Tibial nerve (tissue), 4 donors: ENCODE measurements around the gene PANK4. TPM values are rescaled to one million over a fixed set of nuclear protein-coding genes. Genes with fewer than 3 reads are reported as not detected.

Source experiments
- DNase-seq, 2 donors: peaks; one replicate each; pipeline ENCODE4 v3.0.0-alpha.2; 2019; ENCODE audit warnings: low spot score in 2 of 2
- H3K27ac ChIP-seq, 4 donors: fragments of 200-600 bp; sonication (generic) in 3 of 4; one replicate each; pipeline ENCODE4 v1.5.1; 2017 to 2019; ENCODE audit warnings: mild to moderate bottlenecking in 1 of 4
- H3K27me3 ChIP-seq, 2 donors: fragments of 200-600 bp; sonication (generic) in 1 of 2; one replicate each; pipeline versions ENCODE4 v1.5.1 to v1.6.0; 2017 to 2019
- H3K36me3 ChIP-seq, 3 donors: fragments of 200-600 bp; sonication (generic); one replicate each; pipeline ENCODE4 v1.5.1; 2018 to 2019
- H3K4me1 ChIP-seq, 4 donors: fragments of 200-600 bp; sonication (generic) in 3 of 4; one replicate each; pipeline ENCODE4 v1.5.1; 2017 to 2019
- H3K4me3 ChIP-seq, 4 donors: fragments of 200-600 bp; sonication (generic) in 3 of 4; one replicate each; pipeline ENCODE4 v1.5.1; 2017 to 2019; ENCODE audit warnings: mild to moderate bottlenecking in 1 of 4, moderate library complexity in 1 of 4
- H3K9me3 ChIP-seq, 4 donors: fragments of 200-600 bp; sonication (generic) in 3 of 4; one replicate each; pipeline ENCODE4 v1.5.1; 2017 to 2019
- EP300 ChIP-seq, 2 donors: sonication (generic); formaldehyde crosslinking; IDR thresholded peaks; one replicate each; pipeline ENCODE4 v1.6.1; 2017; ENCODE audit warnings: antibody characterized with exemption in 2 of 2, mild to moderate bottlenecking in 1 of 2
- POLR2A ChIP-seq, 2 donors: fragments of 450-650 bp; IDR thresholded peaks; one replicate each; pipeline ENCODE4 v1.6.1; 2017; ENCODE audit warnings: antibody characterized with exemption in 2 of 2, mild to moderate bottlenecking in 2 of 2, moderate library complexity in 2 of 2
- WGBS, 2 donors: methylation state at CpG; one replicate each; pipeline ENCODE4 v1.1.5; 2018; 5-methylcytosine and 5-hydroxymethylcytosine counted together
- total RNA-seq, 4 donors: library from RNA; depleted of rRNA; stranded (reverse); fragments of >200 nt; gene quantifications; one replicate each; pipeline ENCODE4 v1.1.0, GENCODE V29; 2016
- TF ChIP-seq, protein P1 (sequence below), 5 experiments: fragments of 200-600 bp in 3 of 5; fragments of 450-650 bp in 2 of 5; sonication (generic) in 3 of 5; IDR thresholded peaks; one replicate each; pipeline ENCODE4 v1.5.1; 2016 to 2019; ENCODE audit warnings: antibody characterized with exemption in 5 of 5, mild to moderate bottlenecking in 3 of 5, moderate library complexity in 2 of 5

Gene PANK4
- total RNA-seq, 4 donors from 2014 or later, result 14.2 to 50.0 (median 38.1) TPM

DNA sequence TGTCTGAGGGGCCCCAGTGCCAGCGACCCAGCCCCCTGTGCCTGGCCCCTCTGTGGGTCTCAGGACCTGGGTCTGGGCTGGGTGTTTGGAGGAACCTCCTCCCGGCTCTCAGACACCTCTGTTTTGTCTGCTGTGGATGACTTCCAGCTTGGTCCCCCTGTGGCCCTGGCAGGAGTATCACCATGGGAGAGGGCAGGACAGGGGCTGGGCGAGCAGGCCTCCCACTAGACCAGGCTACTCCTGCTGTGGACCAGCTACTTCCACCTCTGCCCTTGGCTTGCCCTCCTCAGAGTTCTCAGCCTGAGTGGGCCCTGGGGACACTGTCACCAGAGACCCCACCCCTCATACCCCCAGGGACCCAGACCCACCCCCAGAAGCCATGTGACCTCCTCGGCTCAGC is 28.5 kb downstream of the PANK4 start:
- no peak for TF ChIP-seq EP300 (IDR thresholded peaks at IDR 0.05)
- TF ChIP-seq POLR2A (IDR thresholded peaks at IDR 0.05), result no peak
- TF ChIP-seq, protein P1, sequence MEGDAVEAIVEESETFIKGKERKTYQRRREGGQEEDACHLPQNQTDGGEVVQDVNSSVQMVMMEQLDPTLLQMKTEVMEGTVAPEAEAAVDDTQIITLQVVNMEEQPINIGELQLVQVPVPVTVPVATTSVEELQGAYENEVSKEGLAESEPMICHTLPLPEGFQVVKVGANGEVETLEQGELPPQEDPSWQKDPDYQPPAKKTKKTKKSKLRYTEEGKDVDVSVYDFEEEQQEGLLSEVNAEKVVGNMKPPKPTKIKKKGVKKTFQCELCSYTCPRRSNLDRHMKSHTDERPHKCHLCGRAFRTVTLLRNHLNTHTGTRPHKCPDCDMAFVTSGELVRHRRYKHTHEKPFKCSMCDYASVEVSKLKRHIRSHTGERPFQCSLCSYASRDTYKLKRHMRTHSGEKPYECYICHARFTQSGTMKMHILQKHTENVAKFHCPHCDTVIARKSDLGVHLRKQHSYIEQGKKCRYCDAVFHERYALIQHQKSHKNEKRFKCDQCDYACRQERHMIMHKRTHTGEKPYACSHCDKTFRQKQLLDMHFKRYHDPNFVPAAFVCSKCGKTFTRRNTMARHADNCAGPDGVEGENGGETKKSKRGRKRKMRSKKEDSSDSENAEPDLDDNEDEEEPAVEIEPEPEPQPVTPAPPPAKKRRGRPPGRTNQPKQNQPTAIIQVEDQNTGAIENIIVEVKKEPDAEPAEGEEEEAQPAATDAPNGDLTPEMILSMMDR (IDR thresholded peaks at IDR 0.05), result no peak

DNA sequence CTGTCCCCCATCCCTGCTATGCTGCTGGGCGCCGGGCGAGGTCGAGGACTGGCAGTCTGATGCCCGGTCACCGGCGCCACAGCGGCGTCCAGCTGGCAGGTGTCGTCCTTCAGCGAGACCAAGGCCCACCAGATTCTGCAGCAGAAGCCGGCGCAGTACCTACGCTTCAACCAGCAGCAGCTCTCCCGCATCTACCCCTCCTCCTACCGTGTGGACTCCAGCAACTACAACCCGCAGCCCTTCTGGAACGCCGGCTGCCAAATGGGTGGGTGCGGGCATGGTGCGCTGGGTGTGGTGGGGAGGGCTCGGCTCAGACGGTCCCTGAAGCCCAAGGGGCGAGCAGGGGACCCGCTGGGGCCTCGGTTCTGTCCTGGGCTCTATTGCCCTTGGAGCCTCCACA is 29.6 kb downstream of the PANK4 start:
- H3K27ac ChIP-seq, result no peak overlapping the region
- H3K27me3 ChIP-seq, result peaks cover 0 to 61% of the 10 kb centered on the region in 2 donors
- no peak for DNase-seq
- no peaks in the 10 kb centered on the region for H3K9me3 ChIP-seq
- no peaks in the 10 kb centered on the region for H3K4me1 ChIP-seq
- WGBS, 2 donors, result 82 to 87% methylated on average over 12 to 19 of the region's 26 CpGs
- no peaks in the 10 kb centered on the region for H3K36me3 ChIP-seq
- TF ChIP-seq, protein P1 (IDR thresholded peaks at IDR 0.05), result no peak
- TF ChIP-seq EP300 (IDR thresholded peaks at IDR 0.05), result no peak
- no peak for TF ChIP-seq POLR2A (IDR thresholded peaks at IDR 0.05)
- H3K4me3 ChIP-seq, result no peak overlapping the region

More for the DNA sequence above, 28.5 kb downstream of the PANK4 start:
- WGBS, 2 donors, result 45 to 64% methylated on average over 3 to 4 of the region's 4 CpGs
- no peak for DNase-seq
- peaks cover 2 to 61% of the 10 kb centered on the region in 2 donors for H3K27me3 ChIP-seq
- H3K27ac ChIP-seq, result no peak overlapping the region
- no peaks in the 10 kb centered on the region for H3K4me1 ChIP-seq
- H3K4me3 ChIP-seq, result no peak overlapping the region
- no peaks in the 10 kb centered on the region for H3K9me3 ChIP-seq
- H3K36me3 ChIP-seq, result no peaks in the 10 kb centered on the region

DNA sequence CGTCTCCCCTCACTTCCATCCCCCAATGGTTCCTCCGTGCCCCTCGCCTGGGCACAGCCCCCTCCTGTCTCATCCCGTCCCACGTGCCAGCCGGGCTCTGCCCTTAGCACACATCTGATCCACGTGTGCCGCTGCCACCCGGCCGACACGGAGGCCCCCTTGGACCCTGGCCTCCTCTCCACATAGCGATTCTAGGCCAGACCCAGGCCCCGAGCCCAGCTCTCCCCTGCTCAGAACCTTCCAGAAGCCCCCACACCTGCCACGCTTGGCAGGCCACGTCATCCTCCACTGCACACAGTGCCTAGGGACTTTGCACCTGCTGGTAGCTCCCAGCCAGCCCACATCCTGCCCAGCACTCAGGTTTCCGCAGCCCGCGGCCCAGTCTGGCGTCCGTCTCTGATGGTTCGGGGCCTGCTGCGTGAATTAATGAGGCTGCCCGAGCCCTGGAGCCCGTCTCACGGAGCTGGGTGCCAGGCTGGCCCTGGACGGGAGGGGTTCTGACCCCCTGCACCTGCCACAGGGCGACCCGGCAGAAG is 30.2 kb downstream of the PANK4 start:
- Histone ChIP-seq H3K27me3 (peaks cover 0 to 58% of the 10 kb centered on the region in 2 donors), H3K4me3 (no peak overlapping the region), H3K27ac (no peak overlapping the region), H3K36me3 (no peaks in the 10 kb centered on the region), H3K9me3 (no peaks in the 10 kb centered on the region), H3K4me1 (no peaks in the 10 kb centered on the region)
- TF ChIP-seq EP300 (IDR thresholded peaks at IDR 0.05) (no peak), POLR2A (IDR thresholded peaks at IDR 0.05) (no peak)
- TF ChIP-seq, protein P1 (IDR thresholded peaks at IDR 0.05), result no peak
- WGBS, 2 donors, result 87 to 92% methylated on average over 16 to 25 of the region's 28 CpGs
- DNase-seq, result no peak

DNA sequence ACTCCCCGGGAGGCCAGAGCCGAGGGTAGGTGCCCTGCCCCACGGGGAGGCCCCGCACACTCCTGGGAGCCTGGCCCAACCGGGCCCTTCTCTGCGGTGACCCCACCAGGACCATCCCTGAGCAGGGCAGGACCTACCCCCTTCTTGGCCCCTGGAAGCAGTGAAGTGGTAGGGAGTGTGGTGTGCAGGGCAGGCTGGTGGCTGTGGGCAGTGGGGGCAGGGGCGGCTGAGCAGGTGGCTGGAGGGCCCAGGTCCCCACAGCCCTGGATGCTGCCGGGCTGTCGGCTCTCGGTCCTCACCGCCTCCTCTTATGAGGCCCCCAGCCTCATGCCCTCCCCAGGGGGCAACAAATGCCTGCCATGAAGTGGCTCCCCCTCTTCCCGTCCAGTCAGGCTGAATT is 30.9 kb downstream of the PANK4 start:
- H3K27me3 ChIP-seq, result peaks cover 0 to 53% of the 10 kb centered on the region in 2 donors

DNA sequence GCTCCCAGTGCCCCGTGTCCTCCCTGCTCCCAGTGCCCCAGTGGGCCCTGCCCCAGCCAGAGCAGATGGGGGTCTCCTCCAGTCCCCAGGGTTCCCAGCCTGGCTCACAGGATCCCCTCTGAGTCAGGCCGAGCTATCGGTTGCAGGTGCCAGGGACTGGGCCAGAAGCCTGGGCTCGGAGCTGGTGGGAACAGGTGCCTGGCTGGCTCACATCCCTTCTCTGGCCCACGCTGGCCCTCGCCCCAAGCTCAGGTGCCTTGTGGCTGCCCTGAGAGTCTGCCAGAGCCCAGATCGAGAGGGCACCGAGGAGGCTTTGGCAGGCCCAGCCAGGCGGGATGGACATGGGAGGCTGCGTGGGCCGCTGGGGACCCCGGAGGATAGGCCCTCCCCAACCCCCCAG is 31.4 kb downstream of the PANK4 start:
- no peak overlapping the region for H3K27ac ChIP-seq
- 80 to 98% methylated on average over 8 to 10 of the region's 12 CpGs for WGBS, 2 donors
- H3K27me3 ChIP-seq, result peaks cover 0 to 48% of the 10 kb centered on the region in 2 donors
- no peaks in the 10 kb centered on the region for H3K4me1 ChIP-seq
- H3K36me3 ChIP-seq, result no peaks in the 10 kb centered on the region
- no peaks in the 10 kb centered on the region for H3K9me3 ChIP-seq
- no peak overlapping the region for H3K4me3 ChIP-seq
- TF ChIP-seq EP300 (IDR thresholded peaks at IDR 0.05) (no peak), POLR2A (IDR thresholded peaks at IDR 0.05) (no peak)
- TF ChIP-seq, protein P1 (IDR thresholded peaks at IDR 0.05), result no peak
- DNase-seq, result no peak

More for the DNA sequence above, 30.9 kb downstream of the PANK4 start:
- DNase-seq, result no peak
- TF ChIP-seq, protein P1 (IDR thresholded peaks at IDR 0.05), result no peak
- TF ChIP-seq EP300 (IDR thresholded peaks at IDR 0.05), result no peak
- TF ChIP-seq POLR2A (IDR thresholded peaks at IDR 0.05), result no peak
- no peak overlapping the region for H3K4me3 ChIP-seq
- no peaks in the 10 kb centered on the region for H3K36me3 ChIP-seq
- no peak overlapping the region for H3K27ac ChIP-seq
- WGBS, 2 donors, result 74 to 79% methylated on average over 12 of the region's 12 CpGs
- no peaks in the 10 kb centered on the region for H3K4me1 ChIP-seq
- H3K9me3 ChIP-seq, result no peaks in the 10 kb centered on the region
